ENCODE results near the gene U2AF2. TPM values are rescaled to one million over a fixed set of nuclear protein-coding genes. Genes with fewer than 3 reads are reported as not detected.

The U2AF2 gene
- total RNA-seq, 2 experiments from 2014 or later, result 284 to 324 TPM

GRCh38 chr19:55656552-55656951 lies 1.7 kb downstream of the U2AF2 start:
- DNase-seq (no peak), ATAC-seq (no peak)
- H3K4me3 Mint-ChIP-seq, result peak overlapping the region; percentile 88
- peaks cover 39% of the 10 kb centered on the region for H3K4me1 Mint-ChIP-seq
- H3K27me3 Mint-ChIP-seq, result no peaks in the 10 kb centered on the region
- CTCF ChIA-PET, result interaction anchor here (0.8 to 2.3 kb wide), 11 partner anchors 14 to 484 kb away, joined by 3 to 14 read pairs (median 4); no protein-coding TSS in a partner anchor
- H3K36me3 Mint-ChIP-seq, result peaks cover 43% of the 10 kb centered on the region
- no peaks in the 10 kb centered on the region for H3K9me3 Mint-ChIP-seq (ENCODE audit: low read depth)
- peak overlapping the region; percentile 95 for H3K27ac Mint-ChIP-seq

GRCh38 chr19:55656988-55657747 lies 2.3 kb downstream of the U2AF2 start:
- peaks cover 43% of the 10 kb centered on the region for H3K4me1 Mint-ChIP-seq
- CTCF ChIA-PET, result interaction anchor here (0.5 to 2.3 kb wide), 13 partner anchors 14 to 553 kb away, joined by 3 to 14 read pairs (median 4); no protein-coding TSS in a partner anchor
- peak overlapping the region; percentile 88 for H3K4me3 Mint-ChIP-seq
- DNase-seq, result no peak
- ATAC-seq, result no peak
- no peaks in the 10 kb centered on the region for H3K9me3 Mint-ChIP-seq (ENCODE audit: low read depth)
- H3K27ac Mint-ChIP-seq, result peak overlapping the region; percentile 95
- H3K36me3 Mint-ChIP-seq, result peaks cover 47% of the 10 kb centered on the region
- H3K27me3 Mint-ChIP-seq, result no peaks in the 10 kb centered on the region

GRCh38 chr19:55658846-55659459 lies 4.1 kb downstream of the U2AF2 start:
- no peak for ATAC-seq
- CTCF ChIA-PET, result no interaction called here
- no peak for DNase-seq
- H3K36me3 Mint-ChIP-seq, result peaks cover 62% of the 10 kb centered on the region
- peaks cover 46% of the 10 kb centered on the region for H3K4me1 Mint-ChIP-seq
- peak overlapping the region; percentile 1 for H3K4me3 Mint-ChIP-seq
- no peaks in the 10 kb centered on the region for H3K27me3 Mint-ChIP-seq
- H3K9me3 Mint-ChIP-seq (ENCODE audit: low read depth), result no peaks in the 10 kb centered on the region
- peak overlapping the region; percentile 68 for H3K27ac Mint-ChIP-seq

- peaks cover 46% of the 10 kb centered on the region for H3K4me1 Mint-ChIP-seq
- H3K36me3 Mint-ChIP-seq, result peaks cover 68% of the 10 kb centered on the region
- H3K27ac Mint-ChIP-seq, result peak overlapping the region; percentile 68
- H3K27me3 Mint-ChIP-seq, result no peaks in the 10 kb centered on the region
- no peaks in the 10 kb centered on the region for H3K9me3 Mint-ChIP-seq (ENCODE audit: low read depth)
- H3K4me3 Mint-ChIP-seq, result no peak overlapping the region
- DNase-seq (no peak), ATAC-seq (no peak)
- CTCF ChIA-PET, result no interaction called here
Observed at GRCh38 chr19:55659822-55660221, 5.0 kb downstream of the U2AF2 start.

GRCh38 chr19:55660404-55660803 lies 5.6 kb downstream of the U2AF2 start:
- peaks cover 46% of the 10 kb centered on the region for H3K4me1 Mint-ChIP-seq
- no peaks in the 10 kb centered on the region for H3K27me3 Mint-ChIP-seq
- H3K36me3 Mint-ChIP-seq, result peaks cover 69% of the 10 kb centered on the region
- no peaks in the 10 kb centered on the region for H3K9me3 Mint-ChIP-seq (ENCODE audit: low read depth)
- no peak overlapping the region for H3K4me3 Mint-ChIP-seq
- no peak overlapping the region for H3K27ac Mint-ChIP-seq
- DNase-seq (no peak), ATAC-seq (no peak)
- CTCF ChIA-PET, result no interaction called here

GRCh38 chr19:55660991-55661390 lies 6.2 kb downstream of the U2AF2 start:
- H3K4me1 Mint-ChIP-seq, result peaks cover 44% of the 10 kb centered on the region

GRCh38 chr19:55661826-55662225 lies 7.0 kb downstream of the U2AF2 start:
- CTCF ChIA-PET, result no interaction called here
- DNase-seq (no peak), ATAC-seq (no peak)
- peaks cover 36% of the 10 kb centered on the region for H3K4me1 Mint-ChIP-seq
- H3K4me3 Mint-ChIP-seq, result no peak overlapping the region
- H3K9me3 Mint-ChIP-seq (ENCODE audit: low read depth), result no peaks in the 10 kb centered on the region
- peaks cover 63% of the 10 kb centered on the region for H3K36me3 Mint-ChIP-seq
- no peaks in the 10 kb centered on the region for H3K27me3 Mint-ChIP-seq
- no peak overlapping the region for H3K27ac Mint-ChIP-seq

More at GRCh38 chr19:55660991-55661390, 6.2 kb downstream of the U2AF2 start:
- no peaks in the 10 kb centered on the region for H3K27me3 Mint-ChIP-seq
- ATAC-seq, result no peak
- peaks cover 67% of the 10 kb centered on the region for H3K36me3 Mint-ChIP-seq
- CTCF ChIA-PET, result no interaction called here
- H3K4me3 Mint-ChIP-seq, result no peak overlapping the region
- H3K9me3 Mint-ChIP-seq (ENCODE audit: low read depth), result no peaks in the 10 kb centered on the region
- H3K27ac Mint-ChIP-seq, result no peak overlapping the region
- no peak for DNase-seq

GRCh38 chr19:55663846-55664536 lies 9.2 kb downstream of the U2AF2 start:
- peaks cover 16% of the 10 kb centered on the region for H3K4me1 Mint-ChIP-seq
- DNase-seq (no peak), ATAC-seq (no peak)
- H3K27ac Mint-ChIP-seq, result no peak overlapping the region
- CTCF ChIA-PET, result interaction anchor here (1.0 kb wide), 1 partner anchor 31 kb away, joined by 3 read pairs; no protein-coding TSS in a partner anchor
- H3K9me3 Mint-ChIP-seq (ENCODE audit: low read depth), result no peaks in the 10 kb centered on the region
- H3K36me3 Mint-ChIP-seq, result peaks cover 57% of the 10 kb centered on the region
- no peaks in the 10 kb centered on the region for H3K27me3 Mint-ChIP-seq
- H3K4me3 Mint-ChIP-seq, result no peak overlapping the region

- CTCF ChIA-PET, result no interaction called here
- H3K27ac Mint-ChIP-seq, result no peak overlapping the region
- H3K4me3 Mint-ChIP-seq, result no peak overlapping the region
- H3K27me3 Mint-ChIP-seq, result no peaks in the 10 kb centered on the region
- DNase-seq (no peak), ATAC-seq (no peak)
- peaks cover 19% of the 10 kb centered on the region for H3K4me1 Mint-ChIP-seq
- H3K36me3 Mint-ChIP-seq, result peaks cover 55% of the 10 kb centered on the region
- no peaks in the 10 kb centered on the region for H3K9me3 Mint-ChIP-seq (ENCODE audit: low read depth)
Observed at GRCh38 chr19:55666343-55667005, 11.6 kb downstream of the U2AF2 start.

GRCh38 chr19:55667006-55667381 lies 12.2 kb downstream of the U2AF2 start:
- Mint-ChIP-seq H3K27me3 (no peaks in the 10 kb centered on the region), H3K4me3 (no peak overlapping the region), H3K4me1 (peaks cover 15% of the 10 kb centered on the region), H3K9me3 (ENCODE audit: low read depth) (no peaks in the 10 kb centered on the region), H3K36me3 (peaks cover 51% of the 10 kb centered on the region), H3K27ac (no peak overlapping the region)
- DNase-seq (no peak), ATAC-seq (no peak)
- CTCF ChIA-PET, result no interaction called here

- H3K9me3 Mint-ChIP-seq (ENCODE audit: low read depth), result no peaks in the 10 kb centered on the region
- H3K4me1 Mint-ChIP-seq, result peaks cover 19% of the 10 kb centered on the region
- no peak overlapping the region for H3K27ac Mint-ChIP-seq
- peaks cover 53% of the 10 kb centered on the region for H3K36me3 Mint-ChIP-seq
- no peak overlapping the region for H3K4me3 Mint-ChIP-seq
- CTCF ChIA-PET, result interaction anchor here (1.3 kb wide), 1 partner anchor 13 kb away, joined by 4 read pairs; the partner anchor contains the start of gene U2AF2
- DNase-seq (no peak), ATAC-seq (no peak)
- no peaks in the 10 kb centered on the region for H3K27me3 Mint-ChIP-seq
Observed at GRCh38 chr19:55667511-55667910, 12.7 kb downstream of the U2AF2 start.

GRCh38 chr19:55667958-55668357 lies 13.1 kb downstream of the U2AF2 start:
- Mint-ChIP-seq H3K27ac (no peak overlapping the region), H3K9me3 (ENCODE audit: low read depth) (no peaks in the 10 kb centered on the region), H3K27me3 (no peaks in the 10 kb centered on the region), H3K4me3 (no peak overlapping the region), H3K4me1 (peaks cover 16% of the 10 kb centered on the region), H3K36me3 (peaks cover 48% of the 10 kb centered on the region)
- ATAC-seq, result no peak
- no peak for DNase-seq
- CTCF ChIA-PET, result interaction anchor here (1.3 kb wide), 1 partner anchor 13 kb away, joined by 4 read pairs; the partner anchor contains the start of gene U2AF2

Measured in activated CD8-positive, alpha-beta memory T cell treated with anti-CD3 and anti-CD28 coated beads, Interleukin-2, amount 10 ng/mL, durations not matched to agents 7 days and 5 days (primary cell).